Fibroblast of skin of left biceps (primary cell): ENCODE results near the gene PCDHGA7.
"Not testable (repeated sequence)": the region's sequence is repeated elsewhere in the genome, so short reads cannot be mapped to it uniquely, and the experiment has no call there.

Experiments
- DNase-seq, 2 experiments: peaks; one replicate each; pipeline ENCODE4 v3.0.0-alpha.2; 2013; ENCODE audit warnings: low read depth in 2 of 2

PCDHGA7 gene

DNA sequence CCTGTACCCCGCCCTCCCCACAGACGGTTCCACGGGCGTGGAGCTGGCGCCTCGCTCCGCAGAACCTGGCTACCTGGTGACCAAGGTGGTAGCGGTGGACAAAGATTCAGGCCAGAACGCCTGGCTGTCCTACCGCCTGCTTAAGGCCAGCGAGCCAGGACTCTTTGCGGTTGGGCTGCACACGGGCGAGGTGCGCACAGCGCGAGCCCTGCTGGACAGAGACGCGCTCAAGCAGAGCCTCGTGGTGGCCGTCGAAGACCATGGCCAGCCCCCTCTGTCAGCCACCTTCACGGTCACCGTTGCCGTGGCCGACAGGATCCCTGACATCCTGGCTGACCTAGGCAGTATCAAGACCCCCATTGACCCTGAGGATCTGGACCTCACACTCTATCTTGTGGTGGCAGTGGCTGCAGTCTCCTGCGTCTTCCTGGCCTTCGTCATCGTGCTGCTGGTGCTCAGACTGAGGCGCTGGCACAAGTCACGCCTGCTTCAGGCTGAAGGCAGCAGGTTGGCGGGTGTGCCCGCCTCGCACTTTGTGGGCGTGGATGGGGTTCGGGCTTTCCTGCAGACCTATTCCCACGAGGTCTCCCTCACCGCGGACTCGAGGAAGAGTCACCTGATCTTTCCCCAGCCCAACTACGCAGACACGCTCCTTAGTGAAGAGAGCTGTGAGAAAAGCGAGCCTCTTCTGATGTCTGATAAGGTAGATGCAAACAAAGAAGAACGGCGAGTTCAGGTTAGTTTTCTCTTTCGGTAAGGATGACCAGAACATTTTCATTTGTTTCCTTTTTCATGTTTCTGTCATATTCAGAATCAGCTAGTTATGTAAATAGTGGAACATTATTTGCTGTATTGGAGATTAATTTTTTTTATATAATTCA is 16.3 kb upstream of the PCDHGA7 start:
- DNase-seq, result no peak

- no peak for DNase-seq
Observed at GRCh38 chr5:141369994-141370848, 12.3 kb upstream of the PCDHGA7 start, which contains the start of gene PCDHGB3. Gene PCDHGB3, plus strand, starts transcription at chr5:141370242. Its CDS starts 153 bp downstream, at chr5:141370395.

- no peak for DNase-seq
Observed at GRCh38 chr5:141371572-141372475, 10.7 kb upstream of the PCDHGA7 start.

GRCh38 chr5:141373673-141374317 is 8.7 kb upstream of the PCDHGA7 start, which contains the start of gene PCDHGA6:
Gene PCDHGA6, plus strand, starts transcription at chr5:141373891. Its CDS starts 193 bp downstream, at chr5:141374084.
- DNase-seq, result no peak

DNA sequence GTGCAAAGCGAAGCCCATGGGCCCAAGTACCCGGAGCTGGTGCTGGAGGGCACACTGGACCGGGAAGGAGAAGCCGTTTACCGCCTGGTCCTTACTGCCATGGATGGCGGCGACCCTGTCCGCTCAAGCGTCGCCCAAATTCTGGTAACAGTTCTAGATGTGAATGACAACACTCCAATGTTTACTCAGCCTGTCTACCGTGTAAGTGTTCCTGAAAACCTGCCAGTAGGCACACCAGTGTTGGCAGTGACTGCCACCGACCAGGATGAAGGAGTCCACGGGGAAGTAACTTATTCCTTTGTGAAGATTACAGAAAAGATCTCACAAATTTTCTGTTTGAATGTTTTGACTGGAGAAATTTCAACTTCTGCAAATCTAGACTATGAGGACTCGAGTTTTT is 7.9 kb upstream of the PCDHGA7 start:
- DNase-seq, result no peak

DNA sequence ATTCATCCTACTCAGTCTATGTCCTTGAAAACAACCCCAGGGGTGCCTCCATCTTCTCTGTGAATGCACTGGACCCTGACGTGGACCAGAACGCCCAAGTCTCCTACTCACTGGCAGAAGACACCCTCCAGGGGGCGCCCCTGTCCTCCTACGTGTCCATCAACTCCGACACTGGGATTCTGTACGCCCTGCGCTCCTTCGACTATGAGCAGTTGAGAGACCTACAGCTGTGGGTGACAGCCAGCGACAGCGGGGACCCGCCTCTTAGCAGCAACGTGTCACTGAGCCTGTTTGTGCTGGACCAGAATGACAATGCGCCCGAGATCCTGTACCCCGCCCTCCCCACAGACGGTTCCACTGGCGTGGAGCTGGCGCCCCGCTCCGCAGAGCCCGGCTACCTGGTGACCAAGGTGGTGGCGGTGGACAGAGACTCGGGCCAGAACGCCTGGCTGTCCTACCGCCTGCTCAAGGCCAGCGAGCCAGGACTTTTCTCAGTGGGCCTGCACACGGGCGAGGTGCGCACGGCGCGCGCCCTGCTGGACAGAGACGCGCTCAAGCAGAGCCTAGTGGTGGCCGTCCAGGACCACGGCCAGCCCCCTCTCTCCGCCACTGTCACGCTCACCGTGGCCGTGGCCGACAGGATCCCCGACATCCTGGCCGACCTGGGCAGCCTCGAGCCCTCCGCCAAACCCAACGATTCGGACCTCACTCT is 6.9 kb upstream of the PCDHGA7 start:
- not testable (repeated sequence) for DNase-seq

GRCh38 chr5:141383345-141383744 is 803 bp downstream of the PCDHGA7 start:
- no peak for DNase-seq

DNA sequence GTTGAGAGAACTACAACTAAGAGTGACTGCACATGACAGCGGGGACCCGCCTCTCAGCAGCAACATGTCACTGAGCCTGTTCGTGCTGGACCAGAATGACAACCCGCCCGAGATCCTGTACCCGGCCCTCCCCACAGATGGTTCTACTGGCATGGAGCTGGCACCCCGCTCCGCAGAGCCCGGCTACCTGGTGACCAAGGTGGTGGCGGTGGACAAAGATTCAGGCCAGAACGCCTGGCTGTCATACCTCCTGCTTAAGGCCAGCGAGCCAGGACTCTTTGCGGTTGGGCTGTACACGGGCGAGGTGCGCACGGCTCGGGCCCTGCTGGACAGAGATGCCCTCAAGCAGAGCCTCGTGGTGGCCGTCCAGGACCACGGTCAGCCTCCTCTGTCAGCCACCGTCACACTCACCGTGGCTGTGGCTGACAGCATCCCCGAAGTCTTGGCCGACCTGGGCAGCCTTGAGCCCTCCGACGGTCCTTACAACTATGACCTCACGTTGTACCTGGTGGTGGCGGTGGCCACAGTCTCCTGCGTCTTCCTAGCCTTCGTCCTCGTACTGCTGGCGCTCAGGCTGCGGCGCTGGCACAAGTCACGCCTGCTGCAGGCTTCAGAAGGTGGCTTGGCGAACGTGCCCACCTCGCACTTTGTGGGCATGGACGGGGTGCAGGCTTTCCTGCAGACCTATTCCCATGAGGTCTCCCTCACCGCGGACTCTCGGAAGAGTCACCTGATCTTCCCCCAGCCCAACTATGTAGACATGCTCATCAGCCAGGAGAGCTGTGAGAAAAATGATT is 2.1 kb downstream of the PCDHGA7 start:
- DNase-seq, result no peak

GRCh38 chr5:141387557-141388311 is 5.2 kb downstream of the PCDHGA7 start, which contains the start of gene PCDHGB4:
Gene PCDHGB4, plus strand, starts transcription at chr5:141387698. Its CDS starts 187 bp downstream, at chr5:141387885.
- DNase-seq, result not testable (repeated sequence)

GRCh38 chr5:141388661-141389060 is 6.1 kb downstream of the PCDHGA7 start:
- no peak for DNase-seq

- DNase-seq, result no peak
Observed at GRCh38 chr5:141389153-141390042, 6.9 kb downstream of the PCDHGA7 start.

DNA sequence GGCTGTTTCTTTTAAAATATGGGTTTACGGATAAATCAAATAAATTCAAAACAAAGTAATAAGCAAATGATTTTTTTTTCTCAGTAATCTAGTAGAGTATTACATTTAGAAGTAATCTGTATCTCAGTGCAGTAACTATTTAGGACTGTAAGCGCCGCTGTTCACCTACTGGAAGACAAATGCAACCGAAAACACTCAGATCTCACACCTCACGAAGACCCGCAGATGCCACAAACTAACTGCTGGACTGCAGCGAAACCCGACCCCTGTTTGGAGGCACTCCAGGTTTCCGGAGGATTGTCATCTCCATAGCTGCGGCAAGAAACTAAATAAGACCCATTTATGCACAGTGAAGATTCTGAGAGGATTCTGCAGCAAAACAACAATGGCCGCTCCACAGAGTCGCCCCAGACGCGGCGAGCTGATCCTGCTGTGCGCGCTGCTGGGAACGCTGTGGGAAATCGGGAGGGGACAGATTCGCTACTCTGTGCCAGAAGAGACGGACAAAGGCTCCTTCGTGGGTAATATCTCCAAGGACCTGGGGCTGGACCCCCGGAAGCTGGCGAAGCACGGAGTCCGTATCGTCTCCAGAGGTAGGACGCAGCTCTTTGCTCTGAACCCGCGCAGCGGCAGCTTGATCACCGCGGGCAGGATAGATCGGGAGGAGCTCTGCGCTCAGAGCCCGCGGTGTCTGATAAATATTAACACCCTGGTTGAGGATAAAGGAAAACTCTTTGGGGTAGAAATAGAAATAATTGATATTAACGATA is 10.1 kb downstream of the PCDHGA7 start, which contains the start of gene PCDHGA8:
PCDHGA8 (plus strand) TSS at position 205 of the 770 bp plus-strand sequence; CDS start at position 386, 181 bp downstream.
- no peak for DNase-seq

GRCh38 chr5:141393267-141393666 is 10.7 kb downstream of the PCDHGA7 start:
- DNase-seq, result no peak

GRCh38 chr5:141394401-141395187 is 12.1 kb downstream of the PCDHGA7 start:
- not testable (repeated sequence) for DNase-seq

DNA sequence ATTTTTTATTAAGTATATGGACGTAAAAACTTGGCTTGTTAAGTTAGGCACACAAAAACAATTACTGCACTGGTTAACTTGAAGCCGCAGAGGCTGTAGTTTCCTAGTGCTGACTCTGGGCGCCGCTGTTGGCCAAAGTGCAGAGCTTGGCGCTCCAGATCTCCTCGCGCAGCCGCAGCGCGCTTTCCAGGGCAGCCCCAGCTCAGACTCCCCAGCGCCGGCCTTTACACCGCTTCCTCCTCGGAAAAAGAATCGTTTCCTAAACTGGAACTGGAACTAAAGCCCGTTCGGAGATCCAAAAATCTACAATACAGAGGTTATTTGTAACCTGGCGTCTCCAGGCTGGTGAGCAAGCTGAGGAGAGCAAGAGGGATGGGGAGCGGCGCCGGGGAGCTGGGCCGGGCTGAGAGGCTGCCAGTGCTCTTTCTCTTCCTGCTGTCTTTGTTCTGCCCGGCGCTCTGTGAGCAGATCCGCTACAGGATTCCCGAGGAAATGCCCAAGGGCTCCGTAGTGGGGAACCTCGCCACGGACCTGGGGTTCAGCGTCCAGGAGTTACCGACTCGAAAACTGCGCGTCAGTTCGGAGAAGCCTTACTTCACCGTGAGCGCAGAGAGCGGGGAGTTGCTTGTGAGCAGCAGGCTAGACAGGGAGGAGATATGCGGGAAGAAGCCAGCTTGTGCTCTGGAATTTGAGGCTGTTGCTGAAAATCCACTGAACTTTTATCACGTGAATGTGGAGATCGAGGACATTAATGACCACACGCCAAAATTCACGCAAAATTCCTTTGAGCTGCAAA is 15.4 kb downstream of the PCDHGA7 start, which contains the start of gene PCDHGB5:
PCDHGB5 (plus strand) TSS at position 192 of the 796 bp plus-strand sequence; CDS start at position 373, 181 bp downstream.
- DNase-seq, result not testable (repeated sequence)
